ENCODE results near the gene SYNPR.

GRCh38 chr3:63328365-63328764 is 50.3 kb downstream of the SYNPR start:
- no peak for TF ChIP-seq MYC (IDR thresholded peaks at IDR 0.05; ENCODE audit: low read depth, low read length)
- no peak for TF ChIP-seq CTCF (IDR thresholded peaks at IDR 0.05; ENCODE audit: low read depth, low read length)
- TF ChIP-seq POLR2A (IDR thresholded peaks at IDR 0.05; ENCODE audit: extremely low read depth, insufficient read length), result no peak

All from NB4 (cell line).